Neuron (in vitro differentiated cells): ENCODE results near the gene CFAP92.
"Not testable (repeated sequence)": the region's sequence is repeated elsewhere in the genome, so short reads cannot be mapped to it uniquely, and the experiment has no call there.

Experiments
- H2AFZ ChIP-seq: one replicate; pipeline ENCODE4 v1.6.1; 2013; ENCODE audit warnings: low read depth, mild to moderate bottlenecking, inconsistent platforms, low read length, moderate library complexity
- H3K27me3 ChIP-seq: one replicate; pipeline ENCODE4 v1.6.1; 2013; ENCODE audit warnings: low read length; ENCODE audit not compliant: insufficient read depth
- H3K36me3 ChIP-seq: one replicate; pipeline ENCODE4 v1.6.1; 2013; ENCODE audit warnings: low read length; ENCODE audit not compliant: insufficient read depth
- H3K4me1 ChIP-seq: one replicate; pipeline ENCODE4 v1.6.1; 2013; ENCODE audit warnings: low read length; ENCODE audit not compliant: insufficient read depth
- H3K4me3 ChIP-seq: 2 replicates; pipeline ENCODE4 v1.5.1; 2013; ENCODE audit warnings: mild to moderate bottlenecking, low read length, moderate library complexity
- H3K9me3 ChIP-seq: one replicate; pipeline ENCODE4 v1.6.1; 2013; ENCODE audit warnings: low read length

The CFAP92 gene

DNA sequence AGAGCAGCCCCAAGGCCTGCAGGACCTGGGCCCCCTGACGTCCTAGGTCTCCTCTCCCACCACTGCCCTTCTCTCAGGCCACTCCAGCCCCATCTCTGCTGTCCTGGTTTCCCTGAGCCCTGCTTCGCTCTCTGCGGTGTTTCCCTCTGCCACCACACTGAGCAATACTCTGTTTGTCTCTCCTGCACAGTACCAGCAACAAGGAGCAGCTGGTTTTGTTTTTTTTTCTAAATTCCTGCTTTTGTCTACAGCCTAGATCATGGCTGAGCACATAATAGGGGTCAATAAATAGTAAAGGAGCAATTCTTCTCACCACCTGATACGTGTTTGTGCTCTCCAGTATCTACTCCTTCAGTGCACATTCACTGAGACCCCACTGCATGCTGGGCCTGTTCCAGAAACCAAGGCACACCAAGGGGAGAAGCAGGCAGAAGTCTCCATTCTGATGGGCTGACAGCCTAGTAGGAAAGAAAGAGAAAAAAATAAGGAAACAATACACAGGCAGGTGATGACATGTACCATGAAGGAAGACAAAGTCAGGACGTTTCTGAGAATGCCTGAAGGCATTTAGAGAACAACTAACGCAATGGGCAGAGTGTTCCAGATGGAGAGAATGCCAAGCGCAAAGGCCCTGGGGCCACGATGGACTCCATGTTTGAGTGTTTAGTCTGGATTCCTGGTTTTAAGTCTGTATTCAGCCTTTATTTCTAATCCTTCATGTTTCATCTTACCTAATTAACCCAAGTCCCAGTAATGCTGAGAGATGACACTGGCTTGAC is 120.4 kb downstream of the CFAP92 start:
- peaks cover 20% of the 10 kb centered on the region for H3K4me1 ChIP-seq
- H3K9me3 ChIP-seq: no peaks in the 10 kb centered on the region
- H3K27me3 ChIP-seq: no peaks in the 10 kb centered on the region
- H3K4me3 ChIP-seq: no peak overlapping the region
- no peaks in the 10 kb centered on the region for H3K36me3 ChIP-seq
- no peak overlapping the region for H2AFZ ChIP-seq

- H3K27me3 ChIP-seq: no peaks in the 10 kb centered on the region
- no peak overlapping the region for H2AFZ ChIP-seq
- no peaks in the 10 kb centered on the region for H3K9me3 ChIP-seq
- H3K4me3 ChIP-seq: no peak overlapping the region
- peaks cover 13% of the 10 kb centered on the region for H3K4me1 ChIP-seq
- H3K36me3 ChIP-seq: no peaks in the 10 kb centered on the region
Measured at GRCh38 chr3:128872744-128873143, 121.1 kb downstream of the CFAP92 start.

- Histone ChIP-seq H3K27me3 (no peaks in the 10 kb centered on the region), H3K4me3 (no peak overlapping the region), H3K9me3 (no peaks in the 10 kb centered on the region), H3K4me1 (peaks cover 10% of the 10 kb centered on the region), H3K36me3 (no peaks in the 10 kb centered on the region), H2AFZ (no peak overlapping the region)
Measured at GRCh38 chr3:128872282-128872681, 121.6 kb downstream of the CFAP92 start.

DNA sequence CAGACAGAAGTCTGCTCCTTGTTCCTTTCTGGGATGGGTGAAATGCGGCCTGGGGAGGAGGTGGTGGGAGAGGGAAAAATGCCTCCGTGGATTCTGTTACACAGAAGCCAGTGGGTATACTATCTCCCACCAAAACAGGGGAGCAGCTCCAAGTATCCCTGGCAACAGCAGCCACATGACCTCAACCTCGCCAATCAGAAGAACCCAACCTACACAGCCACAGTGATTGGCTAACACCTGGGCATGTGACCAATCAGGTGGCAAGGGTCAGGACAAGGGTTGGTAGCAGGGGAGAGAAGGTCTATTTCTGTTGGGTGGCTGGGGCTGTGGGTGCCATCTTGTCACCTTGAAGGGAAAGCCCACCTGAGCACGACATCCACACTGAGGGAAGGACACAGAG is 123.5 kb downstream of the CFAP92 start:
- Histone ChIP-seq H2AFZ (no peak overlapping the region), H3K36me3 (no peaks in the 10 kb centered on the region), H3K9me3 (no peaks in the 10 kb centered on the region), H3K27me3 (no peaks in the 10 kb centered on the region), H3K4me1 (peaks cover 13% of the 10 kb centered on the region), H3K4me3 (no peak overlapping the region)

- no peaks in the 10 kb centered on the region for H3K27me3 ChIP-seq
Measured at GRCh38 chr3:128867200-128868125, 126.4 kb downstream of the CFAP92 start.

DNA sequence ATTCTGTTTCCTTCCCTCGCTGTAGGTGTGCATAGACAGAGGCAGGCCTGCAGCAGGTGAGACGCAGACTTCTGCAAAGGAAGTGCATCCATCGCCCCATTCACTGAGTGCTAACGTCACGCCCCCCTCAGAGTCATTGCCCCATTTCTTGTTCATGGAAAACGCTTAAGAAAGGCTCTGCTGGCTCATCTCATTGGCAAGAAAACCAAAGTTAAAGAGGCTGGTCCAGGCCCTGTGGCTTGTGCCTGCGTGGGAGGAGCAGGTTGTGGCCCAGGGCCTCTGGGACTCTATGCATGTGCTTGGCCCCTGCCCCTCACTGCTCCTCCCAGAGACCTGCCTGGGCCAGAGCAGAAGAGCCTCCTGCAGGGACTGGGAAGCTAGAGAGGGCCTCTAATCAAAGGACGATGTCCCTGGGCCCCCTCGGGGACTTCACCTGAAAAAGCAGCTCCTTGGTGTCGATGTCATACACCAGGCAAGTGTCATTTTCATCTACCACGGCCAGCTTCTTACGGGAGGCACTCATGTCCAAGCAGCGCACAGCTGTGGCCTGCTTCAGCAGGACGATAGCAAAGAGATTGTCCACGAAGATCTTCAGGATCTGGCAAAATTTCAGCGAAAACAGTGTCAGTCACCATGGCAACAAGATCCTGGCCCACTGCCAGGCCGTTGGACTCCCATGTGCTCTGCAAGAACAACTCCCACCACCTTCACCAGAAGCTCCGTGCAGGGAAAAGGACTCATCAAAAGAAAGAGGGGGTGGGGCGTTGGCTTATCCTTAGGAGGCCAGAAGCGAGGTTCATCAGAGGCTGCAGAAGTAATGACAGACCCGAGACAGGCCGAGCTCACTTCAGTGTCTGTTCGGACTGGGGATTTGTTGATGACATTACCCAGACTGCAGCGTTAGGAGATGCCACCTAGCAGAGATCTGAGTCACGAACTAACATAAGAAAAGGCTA is 128.7 kb downstream of the CFAP92 start:
- H3K27me3 ChIP-seq, H3K4me3 ChIP-seq: not testable (repeated sequence)
- peaks cover 11% of the 10 kb centered on the region for H3K4me1 ChIP-seq

More at GRCh38 chr3:128867200-128868125, 126.4 kb downstream of the CFAP92 start:
- Histone ChIP-seq H3K4me3 (no peak overlapping the region), H3K9me3 (no peaks in the 10 kb centered on the region), H2AFZ (no peak overlapping the region), H3K36me3 (no peaks in the 10 kb centered on the region), H3K4me1 (peaks cover 11% of the 10 kb centered on the region)

DNA sequence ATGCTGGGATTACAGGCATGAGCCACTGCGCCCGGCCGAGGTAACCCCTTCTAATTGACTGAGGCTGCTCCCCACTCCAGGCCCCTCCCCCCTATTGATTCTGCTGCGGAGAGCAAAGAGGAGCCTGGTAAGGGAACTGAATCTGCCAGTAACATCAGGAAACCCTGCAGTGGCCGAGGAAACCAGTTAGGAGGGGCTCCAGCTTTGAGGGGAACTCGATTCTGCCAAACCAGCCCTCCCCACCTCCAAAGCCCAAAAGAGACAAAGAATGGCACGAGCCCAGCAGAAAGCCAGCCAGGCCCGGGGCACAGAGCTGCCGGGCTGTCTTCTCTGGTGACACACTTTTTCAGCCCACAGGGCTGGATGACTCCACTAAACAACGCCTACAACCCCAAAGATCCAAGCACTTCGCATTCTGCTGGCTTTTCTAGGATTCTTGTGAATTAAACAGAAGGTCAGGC is 129.5 kb downstream of the CFAP92 start:
- Histone ChIP-seq H3K36me3 (peaks cover 5% of the 10 kb centered on the region), H3K9me3 (peaks cover 20% of the 10 kb centered on the region), H2AFZ (no peak overlapping the region), H3K4me1 (peaks cover 11% of the 10 kb centered on the region), H3K27me3 (no peaks in the 10 kb centered on the region), H3K4me3 (no peak overlapping the region)

More for the DNA sequence above, 128.7 kb downstream of the CFAP92 start:
- not testable (repeated sequence) for H3K36me3 ChIP-seq, H2AFZ ChIP-seq
- peaks cover 13% of the 10 kb centered on the region for H3K9me3 ChIP-seq

- H3K4me3 ChIP-seq: no peak overlapping the region
- H3K4me1 ChIP-seq: peaks cover 11% of the 10 kb centered on the region
- no peaks in the 10 kb centered on the region for H3K27me3 ChIP-seq
- H3K9me3 ChIP-seq: peaks cover 28% of the 10 kb centered on the region
- peaks cover 5% of the 10 kb centered on the region for H3K36me3 ChIP-seq
- no peak overlapping the region for H2AFZ ChIP-seq
Measured at GRCh38 chr3:128863560-128863959, 130.3 kb downstream of the CFAP92 start.

DNA sequence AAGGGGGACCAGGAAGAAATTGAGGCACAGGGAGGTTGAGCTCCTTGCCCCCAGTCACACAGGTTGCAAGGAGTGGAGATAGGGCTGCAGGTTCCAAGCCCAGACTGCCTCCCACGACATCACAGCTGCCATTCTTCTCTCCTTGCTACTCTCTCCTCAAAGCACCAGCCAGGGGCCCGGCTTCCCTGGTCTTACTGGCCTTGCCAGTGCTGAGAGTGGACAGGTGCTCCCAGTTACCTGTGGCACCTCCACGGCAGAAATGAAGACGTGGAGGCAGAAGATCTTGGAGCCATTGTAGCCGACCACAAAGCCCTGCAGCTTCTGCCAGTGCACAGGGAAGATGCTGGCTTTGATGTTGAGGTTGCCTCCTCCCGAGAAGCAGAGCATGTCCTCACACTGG is 132.4 kb downstream of the CFAP92 start:
- Histone ChIP-seq H3K36me3 (peaks cover 5% of the 10 kb centered on the region), H3K9me3 (peaks cover 35% of the 10 kb centered on the region), H2AFZ (no peak overlapping the region), H3K4me1 (peaks cover 11% of the 10 kb centered on the region), H3K4me3 (no peak overlapping the region), H3K27me3 (no peaks in the 10 kb centered on the region)
